Stimulated activated CD8-positive, alpha-beta memory T cell treated with anti-CD3 and anti-CD28 coated beads, Interleukin-12 subunit alpha, Interleukin-12 subunit beta, amount 100 ng/mL, for 4 hours (primary cell): ENCODE data around the gene FOXRED1.

Experiments
- DNase-seq: peaks from one replicate; pipeline ENCODE4 v3.0.0-alpha.2; 2020; ENCODE audit warnings: low read depth

Gene FOXRED1

DNA sequence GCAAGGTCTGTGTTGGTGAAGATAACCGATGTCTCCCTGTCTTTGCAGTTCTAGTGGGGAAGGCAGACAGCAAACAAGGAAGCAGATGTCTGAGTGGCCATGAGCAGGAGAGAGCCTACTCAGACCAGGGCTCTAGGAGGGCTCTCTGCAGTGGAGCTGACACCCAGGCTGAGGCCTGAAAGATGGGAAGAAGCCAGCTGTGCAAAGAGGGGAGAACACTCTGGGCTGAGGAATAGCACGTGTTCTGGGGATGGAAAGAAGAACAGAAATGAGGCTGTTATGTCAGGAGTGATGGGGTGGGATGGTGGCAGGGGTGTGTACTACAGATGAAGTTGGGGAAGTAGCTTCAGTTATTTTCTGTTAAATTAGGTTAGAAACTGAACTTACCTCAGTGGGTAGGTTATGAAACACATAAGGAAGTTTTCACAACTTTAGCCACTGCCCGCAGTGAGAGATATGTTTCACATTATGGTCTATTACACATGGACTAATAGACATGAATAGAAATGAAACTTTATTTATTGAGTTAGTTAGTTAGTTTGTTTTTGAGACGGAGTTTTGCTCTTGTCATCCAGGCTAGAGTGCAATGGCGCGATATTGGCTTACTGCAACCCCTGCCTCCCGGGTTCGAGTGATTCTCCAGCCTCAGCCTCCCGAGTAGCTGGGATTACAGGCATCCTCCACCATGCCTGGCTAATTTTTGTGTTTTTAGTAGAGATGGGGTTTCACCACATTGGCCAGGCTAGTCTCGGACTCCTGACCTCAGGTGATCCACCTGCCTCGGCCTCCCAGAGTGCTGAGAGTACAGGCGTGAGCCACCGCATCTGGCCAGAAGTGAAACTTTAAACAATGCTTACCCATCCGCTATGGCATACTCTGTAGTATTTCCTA is 42.7 kb downstream of the FOXRED1 start:
- DNase-seq, result no peak

DNA sequence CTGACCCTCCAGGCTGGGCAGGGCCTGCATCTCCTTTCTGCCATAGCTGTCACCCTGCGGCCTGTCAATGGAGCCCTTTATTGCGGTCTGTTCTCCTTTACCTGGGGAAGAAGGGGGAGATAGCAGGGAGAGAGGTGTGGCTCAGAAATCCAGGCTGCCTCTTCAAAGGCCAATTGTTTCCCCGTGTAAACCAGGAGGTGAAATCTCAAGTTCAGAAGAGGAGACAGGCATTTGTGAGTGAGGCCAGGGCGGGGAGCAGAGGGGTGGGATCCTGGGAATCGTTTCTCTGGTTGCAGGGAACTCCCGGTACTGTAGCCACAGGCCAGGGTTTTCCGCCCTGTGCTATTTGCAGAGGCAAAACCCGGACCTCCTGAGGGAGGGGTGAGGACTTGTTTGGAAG is 44.0 kb downstream of the FOXRED1 start:
- no peak for DNase-seq

DNA sequence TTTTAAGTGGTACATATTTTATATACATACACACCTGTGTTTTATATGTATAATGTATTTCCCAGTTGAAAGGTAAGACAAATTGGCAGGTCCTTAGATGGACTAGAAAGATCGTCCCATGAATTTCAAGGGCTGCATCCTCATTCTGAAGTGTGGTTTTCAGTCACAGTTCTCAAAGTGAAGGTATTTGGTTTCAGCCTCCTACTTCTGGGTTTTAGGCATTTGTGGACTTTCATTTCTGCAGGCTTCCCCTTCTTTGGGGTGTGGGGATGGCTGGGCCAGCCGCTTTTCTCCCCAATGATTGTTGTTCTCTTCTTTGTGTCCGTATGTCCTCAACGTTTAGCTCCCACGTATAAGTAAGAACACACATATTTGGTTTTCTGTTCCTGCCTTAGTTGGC is 44.9 kb downstream of the FOXRED1 start:
- no peak for DNase-seq

DNA sequence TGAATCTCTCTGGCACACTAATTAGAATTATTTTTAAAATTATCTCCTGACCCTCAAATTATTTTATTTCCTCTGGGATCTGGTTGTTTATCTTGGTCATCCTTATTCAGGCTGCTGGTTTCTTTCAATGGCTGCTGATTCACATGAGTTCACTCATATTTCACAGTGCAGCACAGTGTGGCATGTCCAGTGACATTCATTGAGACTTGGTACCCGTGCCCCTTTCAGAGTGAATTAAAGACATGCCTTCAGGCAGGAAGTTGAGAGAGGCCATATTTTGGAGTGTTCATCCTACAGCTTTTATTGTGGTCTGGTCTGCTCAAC is 48.4 kb downstream of the FOXRED1 start:
- DNase-seq, result no peak

DNA sequence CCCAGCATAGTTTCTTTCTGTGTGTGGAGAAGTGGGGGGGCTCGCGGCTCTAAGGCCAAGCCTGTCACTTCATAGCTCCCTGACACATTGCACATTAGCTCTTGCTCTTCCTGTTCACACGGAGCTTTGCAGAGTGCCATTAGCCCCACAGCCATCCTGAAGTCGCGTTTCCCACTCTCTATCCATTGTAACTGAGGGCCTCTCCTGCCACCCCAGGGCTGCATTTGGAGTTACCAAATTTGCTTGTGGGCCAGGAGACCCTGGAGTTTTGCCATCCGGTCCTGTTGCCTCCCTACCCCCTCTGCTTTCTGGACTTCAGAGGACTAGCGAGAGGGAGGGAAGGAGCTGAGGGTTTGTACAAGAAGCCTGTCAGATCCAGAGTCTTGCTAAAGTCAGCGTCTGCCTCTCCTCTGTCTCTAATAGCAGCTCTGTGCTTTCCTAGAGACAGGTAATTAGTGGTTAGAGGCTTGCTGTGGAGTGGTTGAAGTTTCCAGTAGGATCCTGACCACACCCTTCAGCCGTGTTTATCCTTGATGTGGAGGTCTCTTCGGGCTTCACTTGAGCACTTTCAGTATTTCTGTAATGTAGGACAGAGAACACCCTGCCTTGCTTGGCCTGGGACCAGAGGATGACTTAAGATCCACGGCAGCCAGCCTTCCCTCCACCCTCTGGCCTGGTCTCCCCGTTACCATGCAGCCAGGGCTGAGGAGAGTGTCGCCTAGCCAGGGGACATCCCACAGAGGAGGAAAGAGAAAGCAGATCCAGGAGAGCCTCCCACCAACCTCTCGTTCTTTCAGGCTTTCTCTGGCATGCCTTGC is 49.0 kb downstream of the FOXRED1 start:
- DNase-seq, result no peak

DNA sequence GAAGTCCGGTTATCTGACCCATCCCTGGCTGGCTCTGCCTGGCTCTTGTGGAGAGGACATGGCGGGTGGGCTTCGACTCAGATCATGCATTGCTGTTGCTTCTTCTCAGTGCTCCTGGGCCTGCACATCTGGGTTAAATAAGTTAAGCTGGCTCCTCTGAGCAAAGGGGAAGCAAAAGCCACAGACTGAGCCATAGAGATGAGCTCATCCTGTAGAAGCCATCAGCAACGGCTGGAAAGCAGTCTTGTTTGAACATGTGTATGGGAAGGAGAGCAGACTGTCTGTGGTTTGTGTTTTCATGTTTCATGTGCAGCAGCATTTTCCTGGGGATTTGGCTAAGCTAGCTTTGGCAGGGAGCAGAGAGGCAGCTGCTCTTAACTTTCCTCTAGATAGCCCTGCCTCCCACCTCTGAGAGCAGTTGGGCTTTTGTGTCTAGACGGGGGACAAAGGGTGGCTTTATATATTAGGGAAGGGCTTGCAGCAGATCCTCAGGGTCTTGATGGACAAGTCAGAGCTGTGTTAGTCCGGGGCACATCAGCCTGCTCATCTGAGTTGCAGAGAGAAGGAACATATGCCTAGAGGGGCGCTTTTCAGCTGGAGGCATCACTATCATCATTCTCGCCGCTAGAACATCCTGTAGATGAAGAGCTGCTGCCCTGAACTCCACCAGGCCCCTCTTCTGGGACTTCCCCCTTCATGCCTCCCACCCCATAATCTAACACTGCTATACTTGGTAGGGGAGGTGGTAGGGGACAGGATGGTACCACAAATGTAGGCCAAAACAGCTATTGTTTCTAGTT is 49.8 kb downstream of the FOXRED1 start:
- DNase-seq, result no peak

DNA sequence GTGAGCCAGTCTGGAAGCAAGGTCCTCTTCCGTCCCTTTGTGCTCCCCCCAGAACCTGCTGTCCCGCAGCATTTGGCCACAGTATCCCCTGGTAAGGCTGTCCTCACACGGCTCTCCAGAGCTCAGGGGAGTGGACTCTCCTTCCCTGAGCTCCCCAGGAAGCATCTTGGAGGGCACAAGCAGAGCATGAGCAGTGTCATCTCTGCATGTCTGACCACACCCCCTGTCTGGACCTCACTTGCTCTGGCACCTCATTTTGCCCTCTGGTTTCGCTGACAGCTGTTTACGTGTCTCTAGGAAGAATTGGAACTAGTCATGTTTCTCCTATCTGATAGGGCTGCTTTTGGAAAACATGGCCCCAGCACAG is 50.4 kb downstream of the FOXRED1 start:
- DNase-seq, result no peak

DNA sequence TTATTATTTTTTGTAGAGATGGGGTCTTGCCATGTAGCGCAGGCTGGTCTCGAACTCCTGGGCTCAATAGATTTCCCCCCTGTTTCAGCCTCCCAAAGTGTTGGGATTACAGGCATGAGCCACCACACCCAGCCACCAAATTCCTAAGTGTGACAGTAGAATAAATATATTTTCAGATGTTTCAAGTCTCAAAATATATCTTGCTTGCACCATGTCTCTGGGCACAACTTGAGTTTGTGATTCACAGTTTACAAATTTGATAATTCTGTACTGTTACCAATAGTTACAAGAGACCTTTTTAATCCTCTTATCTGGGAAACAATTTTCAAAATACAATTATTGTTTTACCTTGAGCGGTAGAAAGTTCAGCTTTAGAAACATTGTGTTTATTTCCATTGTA is 54.0 kb downstream of the FOXRED1 start:
- DNase-seq, result no peak

DNA sequence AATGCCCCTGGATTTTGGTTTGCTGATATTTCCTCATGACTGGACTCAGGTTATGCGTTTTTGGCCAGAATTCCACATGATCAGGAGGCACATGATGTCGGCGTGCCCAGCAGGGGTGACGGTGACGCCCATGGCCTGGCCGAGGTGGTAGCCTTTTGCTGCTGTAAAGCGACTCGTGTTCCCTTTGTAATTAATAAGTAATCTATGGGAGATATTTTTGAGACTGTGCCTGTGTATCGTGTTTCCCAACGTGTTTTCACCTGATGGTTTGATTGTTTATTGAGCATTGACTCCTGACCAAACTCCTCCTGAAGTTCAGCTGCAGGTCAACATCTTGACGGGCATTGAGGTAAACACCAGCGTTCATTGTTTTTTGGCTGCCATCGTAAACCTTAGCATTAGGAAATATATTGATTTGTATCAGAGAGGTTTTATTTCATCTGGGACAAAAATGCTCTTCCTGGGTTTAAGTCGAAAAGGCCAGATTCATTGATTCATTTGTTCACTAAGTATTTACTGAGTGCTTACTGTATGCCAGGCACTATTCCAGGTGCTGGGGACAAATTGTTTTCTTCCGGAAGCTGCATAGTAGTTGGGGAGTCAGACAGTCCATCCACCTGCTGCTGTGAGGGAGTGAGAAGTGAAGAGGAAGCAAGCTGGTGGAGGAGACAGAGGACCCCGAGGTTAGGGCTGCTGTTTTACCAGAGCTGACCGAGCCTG is 58.5 kb downstream of the FOXRED1 start:
- no peak for DNase-seq
